HUES6 (cell line): ENCODE data around the gene TCAP.

ENCODE experiments used
- H3K27ac ChIP-seq: 2 replicates; pipeline ENCODE4 v1.7.0; 2013; ENCODE audit warnings: low read depth, mild to moderate bottlenecking, low read length, inconsistent platforms
- H3K27me3 ChIP-seq: 2 replicates; pipeline ENCODE4 v1.6.1; 2013; ENCODE audit warnings: low read length; ENCODE audit not compliant: control insufficient read depth, insufficient read depth
- H3K36me3 ChIP-seq: 2 replicates; pipeline ENCODE4 v1.6.1; 2013; ENCODE audit warnings: low read length; ENCODE audit not compliant: control insufficient read depth, insufficient read depth
- H3K4me1 ChIP-seq: 2 replicates; pipeline ENCODE4 v1.6.1; 2013; ENCODE audit warnings: low read length; ENCODE audit not compliant: control insufficient read depth, insufficient read depth
- H3K4me3 ChIP-seq: 2 replicates; pipeline ENCODE4 v1.5.1; 2013; ENCODE audit warnings: low read depth, low read length
- H3K9ac ChIP-seq: one replicate; pipeline ENCODE4 v1.6.1; 2013; ENCODE audit warnings: mild to moderate bottlenecking, low read length
- H3K9me3 ChIP-seq: 2 replicates; pipeline ENCODE4 v1.6.1; 2013; ENCODE audit warnings: low read depth, low read length; ENCODE audit not compliant: control insufficient read depth, insufficient read depth

The TCAP gene

DNA sequence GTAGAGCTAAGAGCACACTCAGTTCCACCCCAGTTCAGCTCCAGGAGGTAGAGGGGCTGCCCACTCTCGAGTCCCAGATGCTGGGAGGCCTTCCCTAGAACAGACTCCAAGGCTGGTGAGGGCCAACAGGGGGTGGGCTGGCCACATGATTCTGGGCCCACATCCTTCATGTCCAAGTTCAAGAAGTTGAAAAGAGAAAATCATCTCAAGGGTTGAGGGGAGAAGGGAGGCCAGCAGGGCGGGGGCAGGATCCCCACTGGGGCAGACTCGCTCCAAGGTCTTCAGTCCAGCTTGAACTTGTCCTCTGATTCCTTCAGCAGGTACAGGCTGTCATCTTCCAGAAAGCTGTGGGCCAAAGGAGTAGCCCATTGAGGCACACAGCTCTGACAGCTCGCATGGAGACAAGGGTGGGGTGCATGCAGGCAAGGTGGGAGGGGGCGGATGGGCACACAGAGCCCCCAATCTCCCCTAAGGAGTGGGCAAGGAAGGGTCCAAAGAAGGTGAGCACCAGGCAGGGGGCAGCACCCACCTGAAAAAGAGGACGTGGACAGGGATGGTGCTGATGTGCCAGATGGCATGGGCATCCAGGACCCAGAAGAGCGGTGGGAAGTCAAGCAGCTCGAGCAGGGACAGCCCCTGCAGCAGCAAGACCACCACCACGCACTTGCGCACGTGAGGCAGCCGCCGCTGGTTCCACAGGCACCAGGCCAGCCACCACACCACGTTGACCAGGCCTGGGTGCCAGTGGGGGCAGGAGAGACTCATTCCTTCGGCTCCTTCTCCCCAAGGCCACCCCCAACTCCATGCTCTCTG lies 7.6 kb downstream of the TCAP start:
- H3K9me3 ChIP-seq = no peaks in the 10 kb centered on the region
- H3K9ac ChIP-seq = no peak overlapping the region
- H3K36me3 ChIP-seq = peaks cover 6% of the 10 kb centered on the region; the same call in 1 of the 2 replicates
- H3K27me3 ChIP-seq = peaks cover 18% of the 10 kb centered on the region
- peaks cover 23% of the 10 kb centered on the region for H3K4me1 ChIP-seq
- no peak overlapping the region for H3K4me3 ChIP-seq
- no peak overlapping the region for H3K27ac ChIP-seq

DNA sequence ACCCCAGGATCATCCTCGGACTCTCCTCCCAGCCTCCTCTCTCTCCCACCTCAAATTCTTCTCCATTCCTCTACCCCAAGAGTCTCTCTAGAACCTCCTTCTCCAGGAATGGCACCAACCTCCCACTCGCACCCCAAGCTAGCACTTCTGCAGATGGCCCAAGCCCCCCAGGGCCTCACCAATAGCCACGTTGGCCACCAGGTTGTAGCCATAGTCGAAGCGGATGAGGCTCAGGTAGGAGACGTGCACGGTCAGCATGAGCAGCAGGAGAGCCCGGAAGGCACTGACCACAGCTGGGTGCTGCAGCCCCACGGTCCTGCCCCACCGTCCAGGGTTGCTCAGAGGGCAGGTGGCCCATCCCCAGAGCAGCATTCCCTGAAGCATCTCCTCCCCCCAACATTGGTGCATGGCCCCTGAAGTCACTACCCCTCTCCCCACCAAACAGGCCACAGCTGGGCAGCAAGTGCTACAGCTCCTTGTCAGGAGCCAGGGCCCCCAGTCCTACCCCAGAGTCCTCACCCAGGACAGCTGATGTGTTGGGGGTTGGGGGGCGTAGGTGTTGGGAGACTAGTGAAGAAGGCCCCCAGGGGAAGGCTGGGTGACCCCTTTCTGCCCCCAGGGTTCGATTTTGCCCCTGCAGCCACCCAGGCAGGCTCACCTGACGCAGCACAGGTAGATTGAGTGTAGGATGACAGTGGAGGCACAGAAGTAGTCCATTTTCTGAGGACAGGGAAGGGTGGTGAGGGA lies 8.4 kb downstream of the TCAP start:
- H3K4me3 ChIP-seq = no peak overlapping the region
- H3K36me3 ChIP-seq = peaks cover 6% of the 10 kb centered on the region; the same call in 1 of the 2 replicates
- no peak overlapping the region for H3K9ac ChIP-seq
- peaks cover 26% of the 10 kb centered on the region for H3K4me1 ChIP-seq
- H3K27ac ChIP-seq = no peak overlapping the region
- H3K27me3 ChIP-seq = peaks cover 13% of the 10 kb centered on the region
- no peaks in the 10 kb centered on the region for H3K9me3 ChIP-seq

DNA sequence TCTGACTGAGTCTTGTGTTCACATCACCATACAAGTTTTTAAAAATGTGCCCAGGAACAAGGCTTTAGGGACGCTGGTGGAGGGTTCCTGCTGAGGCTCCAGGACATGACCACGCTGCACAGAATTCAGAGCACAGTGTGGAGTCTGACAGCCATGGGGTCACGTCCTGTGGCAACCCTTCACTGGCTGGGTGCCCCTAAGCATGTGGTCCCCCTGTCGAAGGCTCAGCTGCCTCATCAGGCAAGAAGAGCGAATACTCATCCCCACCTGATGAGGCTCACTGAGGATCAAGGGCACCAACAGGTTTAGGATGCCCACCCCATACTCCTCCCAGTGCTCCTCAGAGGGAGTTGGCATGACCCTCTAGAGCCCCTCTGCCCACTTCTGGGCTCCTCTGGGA lies 9.0 kb downstream of the TCAP start:
- no peak overlapping the region for H3K4me3 ChIP-seq
- H3K27ac ChIP-seq = no peak overlapping the region
- H3K9me3 ChIP-seq = no peaks in the 10 kb centered on the region
- peaks cover 7% of the 10 kb centered on the region; the same call in 1 of the 2 replicates for H3K27me3 ChIP-seq
- peaks cover 23% of the 10 kb centered on the region for H3K4me1 ChIP-seq
- H3K36me3 ChIP-seq = peaks cover 6% of the 10 kb centered on the region; the same call in 1 of the 2 replicates
- H3K9ac ChIP-seq = no peak overlapping the region

DNA sequence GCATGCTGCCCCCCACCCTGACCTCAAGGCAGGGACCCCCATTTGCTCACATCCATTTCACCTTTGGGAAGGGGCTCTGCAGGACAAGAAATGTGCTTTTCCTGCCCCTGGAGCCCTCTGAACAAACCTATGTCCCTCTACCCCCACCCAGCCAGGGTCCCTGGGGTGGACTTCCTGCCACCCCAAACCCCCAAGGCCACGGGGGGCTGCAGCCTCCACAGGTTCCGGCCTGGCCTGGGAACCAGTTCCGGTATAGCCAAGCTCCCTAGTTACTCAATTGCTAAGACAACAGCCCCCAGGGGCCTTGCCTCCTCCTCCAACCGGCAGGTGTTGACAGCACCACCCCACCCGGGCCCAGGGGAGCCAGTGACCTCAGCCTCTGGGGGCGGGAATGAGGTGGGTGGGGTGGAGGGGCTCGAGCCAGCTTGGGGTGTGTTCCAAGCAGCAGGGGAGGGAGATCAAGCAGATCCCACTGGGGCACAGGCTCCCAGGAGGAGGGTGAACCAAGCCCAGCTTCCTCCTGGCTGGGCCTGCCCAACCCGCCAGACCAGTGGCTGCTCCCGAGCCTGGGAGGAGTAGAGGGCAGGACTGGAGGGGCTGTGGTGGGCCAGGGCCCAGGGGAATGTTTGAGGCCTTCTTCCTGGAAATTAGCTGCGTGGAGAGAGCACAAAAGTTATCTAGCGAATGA lies 9.7 kb downstream of the TCAP start:
- Histone ChIP-seq H3K27ac (no peak overlapping the region), H3K4me3 (no peak overlapping the region), H3K4me1 (peaks cover 23% of the 10 kb centered on the region), H3K27me3 (0 out of 2 replicates have a peak, but pooled peaks cover under 1% of the 10 kb centered on the region), H3K9ac (no peak overlapping the region), H3K9me3 (no peaks in the 10 kb centered on the region), H3K36me3 (peaks cover 11% of the 10 kb centered on the region; the same call in 1 of the 2 replicates)

DNA sequence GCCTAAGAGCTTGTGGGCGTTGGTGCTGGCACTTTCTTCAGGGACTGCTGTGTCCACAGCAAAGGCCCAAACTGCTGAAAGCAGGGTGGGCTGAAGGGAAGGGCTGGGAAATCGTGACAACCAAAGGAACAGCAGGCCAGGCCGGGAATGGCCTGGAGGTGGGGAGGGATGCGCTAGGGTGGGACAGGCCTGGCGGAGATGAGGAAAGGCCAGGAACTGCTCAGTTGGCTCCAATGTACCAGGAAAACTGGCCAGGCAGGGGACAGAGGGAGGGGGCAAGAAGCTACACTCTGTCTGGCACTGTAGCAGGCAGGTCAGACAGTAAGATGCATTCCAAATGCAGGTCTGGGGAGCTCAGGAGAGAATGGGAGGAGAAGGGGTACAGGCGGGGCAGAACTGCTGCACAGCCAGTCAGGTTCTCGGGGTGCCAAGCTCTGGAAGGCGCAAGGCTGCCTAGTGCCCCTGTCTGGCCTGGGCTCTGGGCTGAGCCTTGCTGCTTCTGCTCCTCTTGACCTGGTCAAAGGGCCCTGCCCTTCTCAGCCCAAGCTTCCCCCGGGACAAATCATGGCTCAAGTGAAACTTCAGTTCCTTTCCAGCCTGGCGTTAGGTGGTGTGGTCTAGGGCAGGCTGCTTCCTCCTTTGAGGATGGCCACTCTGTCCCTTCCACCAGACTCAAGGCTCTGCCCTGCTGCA lies 10.4 kb downstream of the TCAP start:
- Histone ChIP-seq H3K27me3 (no peaks in the 10 kb centered on the region), H3K4me1 (peaks cover 23% of the 10 kb centered on the region), H3K36me3 (peaks cover 13% of the 10 kb centered on the region; the same call in 1 of the 2 replicates), H3K27ac (no peak overlapping the region), H3K9ac (no peak overlapping the region), H3K4me3 (no peak overlapping the region), H3K9me3 (no peaks in the 10 kb centered on the region)

DNA sequence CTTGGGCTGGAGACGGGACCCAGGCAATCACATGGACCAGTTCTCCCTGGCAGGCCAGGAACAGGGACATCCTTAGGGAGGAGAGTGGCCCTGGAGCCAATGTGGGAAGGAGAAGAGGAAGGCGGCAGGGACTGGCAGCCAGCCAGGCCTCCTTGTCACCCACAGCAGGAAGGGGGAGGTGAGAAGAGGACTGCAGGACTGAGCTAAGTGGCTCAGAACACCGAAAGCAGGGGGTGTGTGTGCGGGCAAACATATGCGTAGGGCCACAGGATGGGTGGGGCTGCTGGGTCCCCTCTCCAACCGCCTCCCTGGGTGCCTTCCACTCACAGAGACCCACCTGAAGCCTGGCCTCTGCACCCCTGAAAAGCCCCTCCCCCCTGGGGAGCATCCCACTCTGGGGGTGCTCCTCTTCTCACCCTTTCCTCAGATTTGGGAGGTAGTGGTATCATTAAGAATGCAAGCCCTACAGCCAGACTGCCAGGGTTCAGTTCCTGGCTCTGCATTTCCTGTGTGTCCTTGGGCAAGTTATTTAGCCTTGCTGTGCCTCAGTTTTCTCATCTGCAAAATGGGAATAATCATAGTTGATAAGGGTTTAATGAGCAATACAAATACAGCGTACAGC lies 11.2 kb downstream of the TCAP start:
- Histone ChIP-seq H3K4me3 (no peak overlapping the region), H3K9me3 (no peaks in the 10 kb centered on the region), H3K27me3 (no peaks in the 10 kb centered on the region), H3K9ac (no peak overlapping the region), H3K4me1 (peaks cover 23% of the 10 kb centered on the region), H3K36me3 (peaks cover 17% of the 10 kb centered on the region; the same call in 1 of the 2 replicates), H3K27ac (no peak overlapping the region)

DNA sequence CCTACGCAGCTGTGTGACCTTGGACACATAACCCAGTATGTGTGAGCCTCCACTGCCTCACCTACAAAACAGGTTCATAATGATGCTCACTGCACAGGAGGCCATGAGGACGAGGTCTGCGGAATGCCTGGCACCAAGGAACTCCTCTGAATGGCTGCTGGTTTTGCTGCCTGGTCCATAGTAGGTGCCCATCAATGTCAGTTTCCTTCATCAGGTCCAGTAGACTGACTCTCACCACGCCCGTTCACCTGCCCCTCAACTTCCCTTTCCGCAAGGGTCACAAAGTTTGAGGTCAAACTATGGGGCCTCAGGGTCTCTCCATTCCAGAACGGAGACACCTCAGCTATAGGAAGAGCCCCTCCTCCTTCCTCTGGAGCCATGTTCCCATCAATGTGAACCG lies 11.9 kb downstream of the TCAP start:
- peaks cover 19% of the 10 kb centered on the region for H3K4me1 ChIP-seq
- H3K9ac ChIP-seq = no peak overlapping the region
- H3K4me3 ChIP-seq = no peak overlapping the region
- no peak overlapping the region for H3K27ac ChIP-seq
- H3K36me3 ChIP-seq = peaks cover 17% of the 10 kb centered on the region; the same call in 1 of the 2 replicates
- no peaks in the 10 kb centered on the region for H3K27me3 ChIP-seq
- H3K9me3 ChIP-seq = no peaks in the 10 kb centered on the region

DNA sequence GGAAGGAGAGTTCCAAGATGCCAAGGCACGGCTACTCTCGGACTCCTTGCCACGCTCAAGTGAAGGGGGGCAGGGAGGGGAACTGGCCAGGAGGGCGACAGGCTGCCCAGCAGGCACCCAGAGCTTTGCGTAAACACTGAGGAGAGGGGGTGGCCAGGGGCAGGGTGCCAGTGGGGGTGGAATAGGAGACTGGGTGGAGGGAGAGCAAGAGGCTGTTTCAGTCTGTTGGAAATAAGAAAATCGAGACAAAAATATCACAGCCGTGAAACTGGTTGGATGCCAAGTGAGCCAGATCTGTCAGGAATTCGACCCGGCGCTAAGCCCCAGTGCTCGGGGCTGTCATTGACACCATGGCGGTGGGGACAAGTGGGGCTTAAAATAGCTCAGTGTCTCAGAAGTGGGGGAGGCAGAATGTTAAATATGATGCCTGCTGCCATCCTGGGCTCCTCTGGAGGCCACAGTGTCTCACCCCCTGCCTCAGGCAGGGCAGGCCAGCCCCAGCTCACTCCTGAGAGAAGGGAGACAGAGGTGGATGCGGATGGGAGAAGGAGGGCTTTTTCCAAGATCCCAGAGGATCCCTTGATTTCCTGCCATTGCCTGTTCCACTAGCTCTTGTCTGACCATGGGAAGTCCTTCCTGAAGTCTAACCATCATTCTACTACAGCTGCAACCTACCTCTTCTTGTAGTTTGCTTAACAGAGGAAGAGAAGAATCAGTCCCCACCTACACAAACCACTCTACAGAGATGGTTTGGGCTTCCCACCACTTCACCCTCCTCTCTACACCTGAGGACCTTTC lies 12.6 kb downstream of the TCAP start:
- H3K4me1 ChIP-seq = peaks cover 19% of the 10 kb centered on the region
- H3K9ac ChIP-seq = no peak overlapping the region
- peaks cover 17% of the 10 kb centered on the region; the same call in 1 of the 2 replicates for H3K36me3 ChIP-seq
- no peaks in the 10 kb centered on the region for H3K9me3 ChIP-seq
- H3K27ac ChIP-seq = no peak overlapping the region
- no peak overlapping the region for H3K4me3 ChIP-seq
- no peaks in the 10 kb centered on the region for H3K27me3 ChIP-seq

DNA sequence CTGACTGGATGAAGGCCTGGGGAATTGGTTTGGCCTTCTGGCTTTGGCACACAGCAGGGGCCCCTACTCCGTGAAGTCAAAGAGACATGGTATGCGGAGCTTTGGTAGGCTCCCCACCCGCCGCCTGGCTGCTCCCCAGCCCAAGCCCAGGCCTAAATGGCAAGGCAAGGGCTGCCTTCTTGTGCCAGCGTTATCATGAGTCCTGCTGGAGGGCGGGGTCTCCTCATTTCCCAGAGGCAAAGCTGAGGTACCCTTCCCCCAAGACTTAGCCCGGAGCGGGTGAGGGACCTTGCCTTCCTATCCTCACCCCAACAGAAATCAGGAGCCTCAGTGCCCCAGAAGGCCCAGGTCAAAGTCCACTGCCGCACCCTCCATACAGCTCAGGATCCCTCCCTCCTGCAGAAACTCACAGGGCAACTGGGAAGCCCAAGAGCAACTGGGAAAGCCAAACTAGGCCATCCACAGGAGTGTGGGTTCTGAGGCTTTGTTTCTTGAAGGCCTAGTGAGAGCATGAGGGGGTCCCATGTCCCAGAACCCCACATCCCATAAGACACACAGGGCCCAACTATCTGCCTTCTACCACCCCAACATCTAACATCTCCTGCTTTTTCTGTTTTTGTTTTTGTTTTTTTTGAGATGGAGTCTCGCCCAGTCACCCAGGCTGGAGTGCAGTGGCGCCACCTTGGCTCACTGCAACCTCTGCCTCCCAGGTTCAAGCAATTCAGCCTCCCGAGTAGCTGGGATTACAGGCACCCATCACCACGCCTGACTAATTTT lies 13.4 kb downstream of the TCAP start:
- H3K27ac ChIP-seq = no peak overlapping the region
- H3K27me3 ChIP-seq = no peaks in the 10 kb centered on the region
- peaks cover 23% of the 10 kb centered on the region; the same call in 1 of the 2 replicates for H3K36me3 ChIP-seq
- H3K4me1 ChIP-seq = peaks cover 19% of the 10 kb centered on the region
- H3K9ac ChIP-seq = no peak overlapping the region
- H3K4me3 ChIP-seq = no peak overlapping the region
- no peaks in the 10 kb centered on the region for H3K9me3 ChIP-seq
